GM21529 (cell line): ENCODE results near the gene ICAM2.

ENCODE experiments used
- ATAC-seq: cut with Tn5 transposase; IDR thresholded peaks from one replicate; pipeline ENCODE4 v1.9.1; 2021; ENCODE audit not compliant: unreplicated experiment

Gene ICAM2

DNA sequence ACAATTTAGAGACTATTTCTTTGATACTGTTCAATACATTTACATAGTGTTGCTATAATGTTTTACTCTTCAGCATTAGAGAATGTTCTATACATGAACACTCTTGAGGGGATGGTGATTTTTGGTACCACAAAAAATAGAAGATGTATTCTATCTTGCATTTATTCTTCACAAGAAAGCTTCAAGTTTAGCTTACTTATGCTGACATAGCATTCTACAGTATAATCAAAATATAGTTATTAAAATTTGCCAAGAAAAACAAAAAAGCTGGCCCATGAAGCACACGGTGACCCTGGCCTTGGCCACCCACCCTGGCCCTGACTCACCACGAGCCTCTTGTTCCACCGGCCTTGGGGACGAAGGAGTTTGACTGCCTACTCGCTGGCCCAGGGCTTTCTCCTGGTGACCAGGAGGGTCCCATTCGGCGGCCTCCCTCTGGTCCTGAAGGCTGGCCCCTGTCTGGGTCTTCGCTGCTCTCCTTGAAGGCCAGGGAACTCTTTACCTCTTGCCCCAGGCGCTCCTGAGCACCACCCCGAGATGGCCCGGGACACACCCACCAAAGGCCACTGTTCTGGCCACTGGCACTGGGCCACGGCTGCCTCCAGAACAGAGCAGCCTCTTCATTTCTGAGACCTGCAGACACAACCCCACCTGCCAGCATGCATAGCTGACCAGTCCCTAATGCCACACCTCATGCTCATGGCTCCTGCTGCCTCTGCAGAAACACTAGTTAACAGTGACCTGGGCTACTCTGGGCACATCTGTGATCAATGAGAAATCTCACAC lies 22.5 kb upstream of the ICAM2 start:
- ATAC-seq, result no peak

DNA sequence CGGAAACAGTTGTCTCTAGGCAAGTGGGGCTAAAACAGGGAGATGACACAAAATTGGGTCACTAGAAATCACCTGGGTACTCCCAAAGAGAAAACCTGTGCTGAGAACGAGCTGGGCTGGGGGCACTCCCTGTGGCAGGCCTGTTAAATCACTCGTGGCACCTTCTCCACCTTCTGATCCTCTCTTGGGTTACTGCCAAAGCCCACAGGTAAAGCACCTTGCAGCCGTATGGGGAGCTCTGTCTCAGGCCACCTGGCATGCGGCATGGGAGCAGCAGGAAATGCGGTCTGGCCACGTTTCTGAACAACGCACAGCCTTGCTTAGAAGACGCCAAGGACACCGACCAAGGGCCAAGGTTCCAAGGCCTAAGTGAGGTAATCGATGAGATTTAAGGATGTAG lies 21.5 kb upstream of the ICAM2 start:
- no peak for ATAC-seq

DNA sequence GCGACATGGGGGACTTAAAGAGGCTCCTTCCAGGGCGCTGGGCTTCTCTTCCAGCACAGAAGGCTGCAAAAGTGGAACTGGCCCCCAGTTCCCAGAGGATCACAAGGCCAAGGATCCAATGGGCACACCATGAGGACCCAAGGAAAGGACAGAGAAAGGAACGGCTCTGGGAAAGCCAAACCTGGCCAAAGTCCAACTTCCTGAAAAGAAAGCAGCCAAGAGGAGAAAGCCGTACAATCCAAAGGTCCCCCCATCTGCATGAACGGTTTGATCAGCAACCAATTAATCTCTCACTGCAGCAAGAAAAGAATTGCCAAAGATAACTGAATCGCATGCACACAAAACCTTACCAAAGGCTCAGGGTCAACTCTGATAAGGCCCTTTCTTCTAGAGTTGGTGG lies 19.8 kb upstream of the ICAM2 start:
- ATAC-seq, result no peak

DNA sequence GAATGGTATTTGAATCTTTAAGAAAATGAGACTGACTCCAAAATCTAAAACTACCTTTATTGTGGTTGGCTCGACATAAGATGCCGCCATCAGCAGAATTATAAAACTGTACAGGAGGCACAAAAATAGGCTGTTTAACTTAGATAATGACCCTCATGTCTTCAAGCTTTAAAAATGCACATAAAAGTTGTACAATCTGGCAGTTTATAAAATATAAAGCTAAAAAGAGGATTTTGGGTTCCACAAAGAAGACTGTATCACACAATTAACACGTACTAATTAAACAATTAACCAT lies 18.6 kb upstream of the ICAM2 start:
- ATAC-seq, result no peak

DNA sequence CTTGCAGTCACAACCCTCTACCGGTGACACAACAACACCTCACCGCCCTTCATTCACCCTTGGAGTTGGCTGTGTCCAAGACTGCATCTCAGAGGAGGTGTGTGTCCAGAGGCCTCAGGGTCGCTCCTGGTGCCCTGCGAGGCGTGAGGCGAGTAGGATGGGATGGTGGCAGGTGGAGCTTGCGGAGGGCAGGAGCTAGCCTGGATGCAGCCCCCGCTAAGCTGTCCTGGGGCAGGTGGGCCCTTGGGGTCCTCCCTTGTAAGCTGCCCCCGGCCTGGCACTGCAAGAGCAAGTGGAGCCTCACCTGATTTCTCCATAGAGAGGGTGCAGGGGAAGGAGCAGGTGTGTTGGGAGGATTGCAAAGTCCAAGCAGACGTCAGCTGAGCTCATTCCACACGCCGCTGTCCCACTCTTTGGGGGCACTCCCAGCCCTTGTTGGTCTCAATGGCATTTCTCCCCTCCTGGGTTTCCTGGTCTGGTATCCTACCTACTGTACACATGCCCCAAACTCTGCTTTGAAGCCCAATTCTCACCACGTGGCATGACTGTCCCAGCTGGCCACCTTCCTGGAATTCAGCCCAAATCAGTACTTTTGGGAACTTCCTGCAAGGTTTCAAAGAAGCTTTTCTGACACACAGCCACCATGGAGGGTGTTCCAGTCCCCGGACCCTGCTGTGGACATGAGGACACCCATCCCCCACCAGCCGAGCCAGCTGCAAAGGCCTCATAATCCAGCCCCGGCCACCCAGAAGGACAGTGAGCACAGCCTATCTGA lies 18.1 kb upstream of the ICAM2 start:
- ATAC-seq, result no peak

DNA sequence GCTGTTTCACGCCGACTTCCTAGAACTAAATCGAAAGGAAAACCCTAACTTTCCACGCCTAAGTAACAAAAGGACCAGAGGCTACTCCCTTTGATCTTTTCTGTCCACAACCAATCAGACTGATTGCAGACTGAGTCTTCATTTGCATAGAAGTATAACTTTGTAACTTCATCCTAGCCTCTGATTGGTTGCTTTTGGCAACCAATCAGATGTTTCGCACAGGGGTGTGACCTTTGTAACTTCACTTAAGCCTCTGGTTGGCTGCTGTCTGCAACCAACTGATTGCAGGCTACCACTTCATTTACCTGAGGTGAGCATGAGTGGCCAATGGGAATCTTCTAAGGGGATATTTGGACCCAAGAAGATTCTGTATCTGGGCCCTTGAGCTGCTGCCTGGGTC lies 17.4 kb upstream of the ICAM2 start:
- ATAC-seq, result no peak

DNA sequence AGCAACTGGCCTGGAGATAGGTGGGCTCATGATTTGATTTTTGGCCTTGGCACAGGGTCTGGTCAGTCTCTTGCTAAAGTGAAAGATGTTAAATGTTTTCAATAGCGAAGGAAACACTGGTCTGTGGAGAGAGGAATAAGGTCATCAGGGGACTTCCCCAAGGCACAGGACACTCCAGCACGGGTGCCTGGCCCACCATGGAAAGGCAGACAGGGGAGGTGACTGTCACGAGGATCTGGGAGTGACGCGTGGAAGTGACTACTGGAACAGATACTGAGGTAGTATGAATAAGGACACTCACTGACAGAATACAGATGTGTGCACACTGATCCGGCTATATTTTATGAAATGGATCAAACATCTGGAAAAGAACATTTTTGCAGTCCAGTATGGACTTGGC lies 16.7 kb upstream of the ICAM2 start:
- ATAC-seq, result no peak

DNA sequence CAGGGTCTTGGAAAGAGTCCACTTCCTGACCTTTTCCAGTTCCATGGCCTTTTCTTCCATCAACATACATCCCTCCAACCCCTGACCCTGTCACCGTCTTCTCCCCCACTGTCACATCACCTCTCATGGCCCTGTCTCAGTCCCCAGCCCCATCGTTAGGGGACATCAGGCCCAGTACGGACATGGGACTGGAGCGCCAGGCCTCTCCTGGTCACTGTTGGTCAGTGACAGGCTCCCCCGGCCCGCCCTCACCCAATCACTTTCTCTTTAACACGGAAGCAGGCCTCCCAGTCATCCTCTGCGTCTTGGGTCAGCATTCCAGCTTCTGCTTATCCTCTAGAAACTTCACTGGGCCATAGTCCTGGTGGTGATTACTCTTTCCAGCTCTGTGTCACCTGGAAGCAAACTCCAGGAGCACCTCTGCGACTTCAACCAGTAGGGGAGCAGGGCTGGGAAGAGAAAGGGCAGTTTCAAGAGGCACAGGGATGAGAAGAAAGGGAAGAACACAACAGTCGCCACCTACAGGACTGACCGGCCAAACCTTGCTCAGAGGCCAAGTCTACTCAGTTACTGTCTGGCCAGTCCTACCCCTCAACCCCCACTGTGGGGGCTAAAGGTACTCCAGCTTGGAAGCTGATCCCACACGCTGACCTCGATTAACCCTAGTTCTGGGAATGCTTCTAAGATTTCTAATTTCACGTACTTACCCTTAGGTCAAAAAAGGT lies 15.9 kb upstream of the ICAM2 start:
- ATAC-seq, result no peak

DNA sequence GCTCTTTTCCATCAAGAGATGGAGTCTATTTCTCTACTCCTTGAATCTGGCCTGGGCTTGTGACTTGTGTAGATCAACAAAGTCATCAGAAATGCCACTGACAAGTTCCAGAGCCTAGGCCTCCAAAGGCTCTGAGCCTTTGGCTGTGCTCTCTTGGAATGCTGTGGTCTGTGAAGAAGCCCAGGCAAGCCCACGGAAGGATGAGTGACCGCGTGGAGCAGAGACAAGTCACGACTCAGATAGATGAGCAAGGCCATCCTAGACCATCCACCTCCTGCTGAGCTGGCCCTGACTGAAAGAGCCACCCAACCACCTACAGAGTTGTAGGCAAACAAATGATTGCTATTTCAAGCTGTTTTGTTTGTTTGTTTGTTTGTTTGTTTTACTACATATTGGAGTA lies 11.6 kb upstream of the ICAM2 start:
- no peak for ATAC-seq

DNA sequence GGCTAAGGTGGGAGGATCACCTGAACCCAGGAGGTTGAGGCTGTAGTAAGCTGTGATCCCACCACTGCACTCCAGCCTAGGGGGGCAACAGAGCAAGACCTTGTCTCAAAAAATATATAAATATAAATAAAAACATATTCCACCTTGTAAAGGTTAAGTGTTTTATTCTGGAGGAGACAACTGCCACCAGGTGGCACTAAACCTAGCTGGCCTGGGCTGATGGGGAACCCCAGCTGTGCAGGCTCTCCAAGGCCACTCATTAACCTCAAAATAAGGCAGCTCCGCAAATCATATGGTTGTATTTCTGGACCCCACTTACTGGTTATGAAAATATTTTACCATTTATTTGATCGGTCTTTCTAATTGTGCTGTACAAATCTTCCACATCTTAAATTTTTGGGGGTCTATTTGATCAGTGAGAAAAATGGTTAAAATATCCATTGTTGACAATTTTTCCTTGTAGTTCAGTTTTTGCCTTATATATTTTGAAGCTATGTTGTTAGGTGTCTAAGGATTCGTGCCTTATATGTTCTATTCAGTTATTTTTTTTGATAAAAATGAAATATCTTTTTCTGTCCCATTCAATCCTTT lies 8.5 kb upstream of the ICAM2 start:
- ATAC-seq, result no peak

DNA sequence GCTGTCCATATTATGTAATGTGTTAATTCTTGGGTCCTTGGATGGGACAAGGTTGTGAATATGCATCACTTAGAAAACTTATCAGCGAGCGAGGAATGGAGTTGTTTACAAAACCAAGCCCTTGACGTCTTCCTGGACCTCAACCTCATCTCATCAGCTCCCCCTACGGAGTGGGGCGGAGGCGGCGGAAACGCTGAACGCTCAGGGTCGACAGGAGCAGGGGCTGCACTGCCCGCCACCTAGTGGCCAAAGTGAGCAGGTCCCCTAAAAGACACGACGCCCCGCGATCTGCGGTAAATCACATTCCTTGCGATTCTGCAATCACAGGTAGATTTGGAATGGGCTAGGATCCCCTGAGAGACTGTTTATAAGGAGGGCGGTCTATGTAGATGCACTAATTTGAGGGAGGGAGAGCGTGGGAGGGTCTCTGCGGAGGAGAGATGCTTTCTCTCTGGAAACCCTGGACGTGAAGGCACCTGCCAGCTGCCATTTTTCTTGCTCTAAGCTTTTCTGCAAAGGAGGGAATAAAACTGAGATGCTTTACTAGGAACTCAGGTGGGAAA lies 5.4 kb upstream of the ICAM2 start:
- peak; percentile 67 for ATAC-seq

DNA sequence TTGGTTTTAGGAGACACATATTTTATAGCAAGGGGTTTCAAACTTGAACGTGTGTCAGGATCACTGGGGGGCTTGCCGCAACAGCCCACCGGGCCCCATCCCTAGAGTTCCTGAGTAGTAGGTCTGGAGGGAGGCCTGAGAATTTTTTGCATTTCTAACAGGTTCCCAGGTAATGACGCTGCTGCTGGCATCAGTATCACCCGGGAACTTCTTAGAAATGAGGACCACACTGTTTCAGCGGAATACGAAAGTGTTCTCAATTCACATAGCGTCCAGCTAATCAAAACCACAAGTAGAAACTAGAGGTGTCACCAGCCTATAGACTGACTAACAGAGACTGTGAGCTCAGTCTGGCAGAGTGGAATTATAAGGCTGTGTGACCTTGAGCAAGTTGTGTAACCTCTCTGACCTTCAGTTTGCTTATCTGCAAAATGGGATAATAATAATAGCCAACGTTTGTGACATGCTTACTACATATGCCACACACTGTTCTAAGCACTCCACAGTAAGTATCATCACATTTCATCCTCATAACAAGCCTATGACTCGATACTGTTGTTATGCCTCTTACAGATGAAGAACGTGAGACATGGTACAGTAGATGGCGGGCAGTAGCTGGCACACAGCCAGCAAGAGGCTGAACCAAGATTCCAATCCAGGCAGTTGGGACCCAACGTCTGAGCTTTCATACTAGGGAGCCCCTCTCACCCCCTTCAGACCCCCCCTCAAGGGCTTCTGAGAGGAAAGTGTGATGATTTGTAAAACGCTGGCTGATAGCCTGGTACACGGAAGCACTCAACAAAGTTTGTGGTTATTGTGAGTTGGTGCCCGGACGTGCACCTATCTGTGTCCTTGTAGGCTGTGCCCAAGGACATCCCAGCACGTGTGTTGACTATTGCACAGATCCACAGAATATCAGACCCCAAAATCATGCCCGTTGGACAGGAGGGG lies 4.6 kb upstream of the ICAM2 start:
- ATAC-seq, result no peak

DNA sequence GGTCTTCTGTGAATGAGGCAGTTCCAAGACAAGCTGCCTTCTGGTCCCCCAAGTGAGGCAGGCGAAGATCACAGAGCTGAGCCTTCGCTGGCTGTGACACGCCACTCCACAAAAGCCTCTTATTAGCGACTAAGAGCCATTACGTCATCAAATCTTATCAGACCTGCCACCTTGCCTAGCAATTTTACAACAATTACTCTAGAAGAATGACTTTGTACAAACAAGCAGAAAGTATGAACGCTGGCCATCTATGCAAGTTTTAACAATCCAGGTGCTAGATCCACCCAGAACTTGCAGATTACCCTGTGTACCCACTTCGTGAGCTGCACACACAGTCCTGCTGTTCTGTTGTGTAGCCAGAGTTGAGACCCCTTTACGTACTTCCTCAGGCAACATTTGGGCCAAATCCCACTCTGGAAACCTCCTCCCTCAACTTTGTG lies 3.8 kb upstream of the ICAM2 start:
- no peak for ATAC-seq

DNA sequence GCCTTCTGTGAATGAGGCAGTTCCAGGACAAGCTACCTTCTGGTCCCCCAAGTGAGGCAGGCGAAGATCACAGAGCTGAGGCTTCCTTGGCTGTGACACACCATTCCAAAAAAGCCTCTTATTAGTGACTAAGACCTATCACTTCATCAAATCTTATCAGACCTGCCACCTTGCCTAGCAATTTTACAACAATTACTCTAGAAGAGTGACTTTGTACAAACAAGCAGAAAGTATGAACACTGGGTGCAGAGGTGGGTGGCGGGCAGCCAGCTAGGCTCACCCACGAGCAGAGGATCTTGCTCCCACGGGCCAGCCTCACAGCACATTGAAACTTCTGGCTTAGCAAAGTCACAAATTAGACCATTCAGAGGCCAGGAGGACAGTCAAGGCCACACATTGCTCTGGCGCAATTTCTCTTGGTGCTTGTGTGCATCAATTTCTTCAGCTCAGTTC lies 2.2 kb upstream of the ICAM2 start:
- no peak for ATAC-seq

DNA sequence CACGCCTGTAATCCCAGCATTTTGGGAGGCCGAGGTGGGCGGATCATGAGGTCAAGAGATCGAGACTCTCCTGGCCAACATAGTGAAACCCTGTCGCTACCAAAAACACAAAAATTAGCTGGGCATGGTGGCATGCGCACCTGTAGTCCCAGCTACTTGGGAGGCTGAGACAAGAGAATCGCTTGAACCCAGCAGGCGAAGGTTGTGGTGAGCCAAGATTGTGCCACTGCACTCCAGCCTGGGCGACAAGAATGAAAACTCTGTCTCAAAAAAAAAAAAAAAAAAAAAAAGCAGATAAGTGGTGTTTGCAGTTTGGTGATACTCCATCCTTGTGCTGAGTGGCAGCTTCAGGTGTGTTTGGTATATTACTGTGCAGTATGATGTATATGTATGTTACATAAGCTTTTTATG lies 877 bp downstream of the ICAM2 start:
- peak; percentile 5 for ATAC-seq

DNA sequence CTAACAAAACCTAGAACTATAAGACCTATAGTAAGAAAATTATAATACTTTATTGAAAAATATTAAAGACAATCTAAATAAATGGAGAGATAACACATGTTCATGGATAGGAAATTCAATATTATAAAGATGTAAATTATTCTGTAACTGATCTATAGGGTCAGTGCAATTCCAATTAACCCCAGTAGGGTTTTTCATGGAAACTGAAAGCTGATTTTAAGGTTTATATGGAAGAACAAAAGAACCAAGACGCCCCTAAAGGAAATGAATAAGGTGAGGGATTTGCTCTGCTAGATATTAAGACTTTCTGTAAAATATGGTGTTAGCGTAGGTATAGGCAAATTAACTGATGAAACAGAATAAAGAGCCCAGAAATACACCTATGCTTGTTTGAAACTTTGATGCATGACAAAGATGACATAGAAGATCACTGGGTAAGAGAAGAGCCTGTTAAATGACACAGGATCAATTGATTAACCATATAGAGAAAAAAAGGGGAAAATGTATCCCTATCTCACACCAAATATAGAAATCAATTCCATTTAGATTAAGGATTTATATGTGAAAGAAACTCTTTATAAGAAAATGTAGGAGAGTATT lies 3.0 kb downstream of the ICAM2 start:
- ATAC-seq, result no peak

DNA sequence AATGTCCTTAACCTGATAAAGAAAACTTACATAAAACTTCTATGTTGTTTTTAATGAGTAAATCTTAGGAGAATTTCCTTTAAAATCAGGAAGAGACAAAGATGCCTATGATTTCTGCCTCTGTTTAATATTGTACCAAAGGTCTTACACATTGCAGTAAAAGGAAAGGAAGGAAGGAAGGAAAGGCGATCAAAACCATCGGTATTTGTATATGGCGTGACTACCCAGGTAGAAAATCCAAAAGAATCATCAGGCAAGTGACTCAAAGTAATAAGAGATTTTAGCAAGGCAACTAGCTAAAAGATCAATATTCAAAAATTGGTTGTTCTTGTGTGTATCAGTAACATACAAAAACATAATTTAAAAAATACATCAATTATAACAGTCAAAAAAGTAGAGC lies 3.5 kb downstream of the ICAM2 start:
- no peak for ATAC-seq

DNA sequence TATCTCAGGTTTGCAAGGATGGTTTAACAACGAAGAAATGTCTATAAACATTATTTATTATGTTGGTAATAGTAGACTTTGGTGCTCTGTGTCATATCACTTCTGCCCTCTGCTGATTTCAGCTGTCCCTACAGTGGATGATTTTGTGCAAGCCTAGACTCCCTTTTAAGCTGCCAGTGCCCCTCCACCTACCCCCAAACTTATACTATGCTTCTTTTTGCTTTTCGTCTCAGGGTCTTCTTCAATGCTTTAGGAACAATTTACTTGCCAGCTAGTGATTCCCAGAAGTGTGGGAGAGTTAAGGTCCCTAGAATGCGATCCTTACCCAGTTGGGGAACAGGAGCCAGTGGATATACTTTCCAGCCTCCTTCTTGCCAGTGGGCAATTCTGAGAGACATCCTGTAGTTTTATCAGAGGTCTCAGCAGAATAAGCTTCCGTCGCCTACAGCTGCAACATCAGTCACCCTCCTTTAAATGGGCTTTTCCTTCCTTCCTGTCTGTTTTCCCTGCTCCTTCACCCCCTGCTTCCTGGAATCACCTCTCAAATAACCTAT lies 4.1 kb downstream of the ICAM2 start:
- ATAC-seq, result no peak

DNA sequence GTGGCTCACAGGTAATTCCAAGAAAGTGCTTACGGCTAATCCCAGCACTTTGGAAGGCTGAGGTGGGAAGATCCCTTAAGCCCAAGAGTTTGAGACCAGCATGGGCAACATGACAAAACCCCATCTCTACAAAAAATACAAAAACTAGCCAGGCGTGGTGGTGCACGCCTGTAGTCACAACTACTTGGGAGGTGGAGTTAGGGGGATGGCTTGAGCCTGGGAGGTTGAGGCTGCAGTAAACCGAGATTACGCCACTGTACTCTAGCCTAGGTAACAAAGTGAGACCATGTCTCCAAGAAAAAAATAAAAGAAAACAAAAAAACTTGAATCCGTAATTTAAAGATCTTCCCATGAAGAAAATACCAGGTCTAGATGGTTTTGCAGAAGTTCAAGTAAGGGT lies 5.0 kb downstream of the ICAM2 start:
- ATAC-seq, result no peak
